ENCODE results near the gene UBAC2.

UBAC2 gene

GRCh38 chr13:99339230-99339721, 138.6 kb downstream of the UBAC2 start:
- no peak overlapping the region for H3K27ac ChIP-seq

GRCh38 chr13:99339736-99340397, 139.2 kb downstream of the UBAC2 start:
- H3K27ac ChIP-seq: no peak overlapping the region
- TF ChIP-seq ZFX (IDR thresholded peaks at IDR 0.05; ENCODE audit: borderline replicate concordance) (no peak), CTCF (IDR thresholded peaks at IDR 0.05) (no peak)

More at GRCh38 chr13:99339230-99339721, 138.6 kb downstream of the UBAC2 start:
- no peak for TF ChIP-seq CTCF (IDR thresholded peaks at IDR 0.05)
- no peak for TF ChIP-seq ZFX (IDR thresholded peaks at IDR 0.05; ENCODE audit: borderline replicate concordance)

- TF ChIP-seq CTCF (IDR thresholded peaks at IDR 0.05) (no peak), ZFX (IDR thresholded peaks at IDR 0.05; ENCODE audit: borderline replicate concordance) (no peak)
- no peak overlapping the region for H3K27ac ChIP-seq
These were observed 140.0 kb downstream of the UBAC2 start for GRCh38 chr13:99340638-99341037.

- no peak overlapping the region for H3K27ac ChIP-seq
These were observed 141.5 kb downstream of the UBAC2 start for GRCh38 chr13:99341969-99342722.

GRCh38 chr13:99342723-99343315, 142.2 kb downstream of the UBAC2 start:
- TF ChIP-seq ZFX (IDR thresholded peaks at IDR 0.05; ENCODE audit: borderline replicate concordance): no peak
- TF ChIP-seq CTCF (IDR thresholded peaks at IDR 0.05): no peak
- H3K27ac ChIP-seq: no peak overlapping the region

More at GRCh38 chr13:99341969-99342722, 141.5 kb downstream of the UBAC2 start:
- no peak for TF ChIP-seq CTCF (IDR thresholded peaks at IDR 0.05)
- TF ChIP-seq ZFX (IDR thresholded peaks at IDR 0.05; ENCODE audit: borderline replicate concordance): no peak

GRCh38 chr13:99344610-99345208, 144.1 kb downstream of the UBAC2 start:
- TF ChIP-seq ZFX (IDR thresholded peaks at IDR 0.05; ENCODE audit: borderline replicate concordance) (no peak), CTCF (IDR thresholded peaks at IDR 0.05) (no peak)
- H3K27ac ChIP-seq: no peak overlapping the region
